Naive B cell (primary cell): ENCODE measurements around the gene CNTROB. TPM values are rescaled to one million over a fixed set of nuclear protein-coding genes. Genes with fewer than 3 reads are reported as not detected.

ENCODE experiments used
- ATAC-seq, 2 donors: fragments of 150-1000 bp; cut with Tn5 transposase; 2 replicates each; pipeline ENCODE4 v1.10.0; 2021; ENCODE audit warnings: low read depth in 2 of 2, mild to moderate bottlenecking in 2 of 2, moderate library complexity in 2 of 2
- DNase-seq: peaks from one replicate; pipeline ENCODE4 v3.0.0; 2022
- H3K27ac Mint-ChIP-seq, 6 donors: one replicate each; pipeline ENCODE4 v1.8.0; 2020 to 2022; ENCODE audit warnings: mild to moderate bottlenecking in 6 of 6, mixed read lengths in 6 of 6, moderate library complexity in 5 of 6, inconsistent platforms in 2 of 6
- H3K27me3 Mint-ChIP-seq, 3 donors: one replicate each; pipeline ENCODE4 v1.8.0; 2021 to 2022; ENCODE audit warnings: mixed read lengths in 3 of 3, mild to moderate bottlenecking in 1 of 3
- H3K36me3 Mint-ChIP-seq, 2 donors: one replicate each; pipeline ENCODE4 v1.8.0; 2020 to 2022; ENCODE audit warnings: mixed read lengths in 2 of 2, inconsistent platforms in 1 of 2, mild to moderate bottlenecking in 1 of 2
- H3K4me1 Mint-ChIP-seq, 3 donors: one replicate each; pipeline ENCODE4 v1.8.0; 2020 to 2022; ENCODE audit warnings: mixed read lengths in 3 of 3, inconsistent platforms in 1 of 3, mild to moderate bottlenecking in 1 of 3, moderate library complexity in 1 of 3
- H3K4me3 Mint-ChIP-seq, 8 donors: one replicate each; pipeline ENCODE4 v1.8.0; 2020 to 2022; ENCODE audit warnings: mild to moderate bottlenecking in 8 of 8, mixed read lengths in 8 of 8, moderate library complexity in 8 of 8, inconsistent platforms in 2 of 8
- H3K9me3 Mint-ChIP-seq, 7 donors: one replicate each; pipeline ENCODE4 v1.8.0; 2020 to 2022; ENCODE audit warnings: mixed read lengths in 7 of 7, mild to moderate bottlenecking in 5 of 7, inconsistent platforms in 2 of 7, moderate library complexity in 1 of 7
- polyA plus RNA-seq, 6 donors: library from polyadenylated mRNA; unstranded; fragments of 300-500 nt; fragmentation: Illumina TruSeq; gene quantifications; one replicate each; pipeline ENCODE4 v1.2.3, GENCODE V29; 2021; ENCODE audit warnings: low read depth in 6 of 6

Gene CNTROB
- polyA plus RNA-seq, 6 donors from 2014 or later, result 3.3 to 14.2 (median 7.6) TPM

- H3K27ac Mint-ChIP-seq, result no peak overlapping the region
- no peak overlapping the region for H3K4me3 Mint-ChIP-seq
- no peak for DNase-seq
- ATAC-seq, result no peak
- H3K9me3 Mint-ChIP-seq, result no peaks in the 10 kb centered on the region
- H3K36me3 Mint-ChIP-seq, result no peaks in the 10 kb centered on the region
- H3K4me1 Mint-ChIP-seq, result no peaks in the 10 kb centered on the region
- peaks cover 3 to 14% (median 9%) of the 10 kb centered on the region in 3 donors for H3K27me3 Mint-ChIP-seq
These were observed 35.7 kb downstream of the CNTROB start for GRCh38 chr17:7967751-7968150.

- H3K27me3 Mint-ChIP-seq, result peaks cover 3 to 28% (median 12%) of the 10 kb centered on the region in 3 donors
- DNase-seq (no peak), ATAC-seq (no peak)
- peaks cover 2 to 10% (median 4%) of the 10 kb centered on the region in 7 donors for H3K9me3 Mint-ChIP-seq
- peak overlapping the region in 2 of 6 donors; percentile 29 to 64 for H3K27ac Mint-ChIP-seq
- peak overlapping the region in 1 of 8 donors; percentile 36 for H3K4me3 Mint-ChIP-seq
- H3K36me3 Mint-ChIP-seq, result peaks cover 2 to 3% of the 10 kb centered on the region in 2 donors
- no peaks in the 10 kb centered on the region for H3K4me1 Mint-ChIP-seq
These were observed 37.4 kb downstream of the CNTROB start for GRCh38 chr17:7969433-7969832.

GRCh38 chr17:7971651-7972050 lies 39.6 kb downstream of the CNTROB start:
- peak overlapping the region in 1 of 6 donors; percentile 49 for H3K27ac Mint-ChIP-seq
- H3K36me3 Mint-ChIP-seq, result peaks cover 9 to 20% of the 10 kb centered on the region in 2 donors
- no peaks in the 10 kb centered on the region for H3K4me1 Mint-ChIP-seq
- peaks cover 10 to 30% (median 21%) of the 10 kb centered on the region in 7 donors for H3K9me3 Mint-ChIP-seq
- H3K27me3 Mint-ChIP-seq, result peaks cover 3 to 40% (median 18%) of the 10 kb centered on the region in 3 donors
- no peak for DNase-seq
- H3K4me3 Mint-ChIP-seq, result no peak overlapping the region
- ATAC-seq, result no peak

- Mint-ChIP-seq H3K27me3 (peaks cover 3 to 46% (median 24%) of the 10 kb centered on the region in 3 donors), H3K36me3 (peaks cover 9 to 26% of the 10 kb centered on the region in 2 donors), H3K4me1 (no peaks in the 10 kb centered on the region), H3K4me3 (no peak overlapping the region), H3K9me3 (peaks cover 10 to 34% (median 23%) of the 10 kb centered on the region in 7 donors), H3K27ac (no peak overlapping the region)
- no peak for ATAC-seq
- DNase-seq, result no peak
These were observed 40.3 kb downstream of the CNTROB start for GRCh38 chr17:7972131-7972785.

- ATAC-seq (no peak), DNase-seq (no peak)
- Mint-ChIP-seq H3K4me3 (no peak overlapping the region), H3K9me3 (peaks cover 10 to 40% (median 25%) of the 10 kb centered on the region in 7 donors), H3K36me3 (peaks cover 9 to 26% of the 10 kb centered on the region in 2 donors), H3K27ac (no peak overlapping the region), H3K4me1 (no peaks in the 10 kb centered on the region), H3K27me3 (peaks cover 7 to 48% (median 32%) of the 10 kb centered on the region in 3 donors)
These were observed 42.7 kb downstream of the CNTROB start for GRCh38 chr17:7974638-7975131.

- Mint-ChIP-seq H3K4me3 (peak overlapping the region in 1 of 8 donors; percentile 22), H3K27me3 (peaks cover 14 to 52% (median 33%) of the 10 kb centered on the region in 3 donors), H3K36me3 (peaks cover 9 to 26% of the 10 kb centered on the region in 2 donors), H3K9me3 (peaks cover 10 to 40% (median 25%) of the 10 kb centered on the region in 7 donors), H3K27ac (no peak overlapping the region), H3K4me1 (no peaks in the 10 kb centered on the region)
- ATAC-seq (no peak), DNase-seq (no peak)
These were observed 45.0 kb downstream of the CNTROB start for GRCh38 chr17:7977039-7977438.

GRCh38 chr17:7977805-7978204 lies 45.8 kb downstream of the CNTROB start:
- H3K27ac Mint-ChIP-seq, result no peak overlapping the region
- H3K27me3 Mint-ChIP-seq, result peaks cover 22 to 52% (median 31%) of the 10 kb centered on the region in 3 donors
- ATAC-seq (no peak), DNase-seq (no peak)
- peaks cover 10 to 40% (median 25%) of the 10 kb centered on the region in 7 donors for H3K9me3 Mint-ChIP-seq
- no peak overlapping the region for H3K4me3 Mint-ChIP-seq
- H3K36me3 Mint-ChIP-seq, result peaks cover 9 to 26% of the 10 kb centered on the region in 2 donors
- H3K4me1 Mint-ChIP-seq, result no peaks in the 10 kb centered on the region

GRCh38 chr17:7982173-7982572 lies 50.2 kb downstream of the CNTROB start:
- peaks cover 22 to 34% (median 26%) of the 10 kb centered on the region in 3 donors for H3K27me3 Mint-ChIP-seq
- no peak for ATAC-seq
- peaks cover 0 to 6% (median 0%) of the 10 kb centered on the region in 7 donors for H3K9me3 Mint-ChIP-seq
- peaks cover 0 to 1% of the 10 kb centered on the region in 2 donors for H3K36me3 Mint-ChIP-seq
- DNase-seq, result no peak
- no peaks in the 10 kb centered on the region for H3K4me1 Mint-ChIP-seq
- no peak overlapping the region for H3K4me3 Mint-ChIP-seq
- no peak overlapping the region for H3K27ac Mint-ChIP-seq

- H3K27ac Mint-ChIP-seq, result no peak overlapping the region
- DNase-seq (no peak), ATAC-seq (no peak)
- no peak overlapping the region for H3K4me3 Mint-ChIP-seq
- peaks cover 22 to 35% (median 26%) of the 10 kb centered on the region in 3 donors for H3K27me3 Mint-ChIP-seq
- H3K36me3 Mint-ChIP-seq, result no peaks in the 10 kb centered on the region
- H3K4me1 Mint-ChIP-seq, result no peaks in the 10 kb centered on the region
- peaks cover 0 to 3% (median 0%) of the 10 kb centered on the region in 7 donors for H3K9me3 Mint-ChIP-seq
These were observed 50.7 kb downstream of the CNTROB start for GRCh38 chr17:7982666-7983065.

GRCh38 chr17:7984904-7985303 lies 52.9 kb downstream of the CNTROB start:
- ATAC-seq (no peak), DNase-seq (no peak)
- Mint-ChIP-seq H3K27me3 (peaks cover 16 to 34% (median 29%) of the 10 kb centered on the region in 3 donors), H3K4me1 (peaks cover 7 to 11% (median 10%) of the 10 kb centered on the region in 3 donors), H3K4me3 (peak overlapping the region in 1 of 8 donors; percentile 66), H3K36me3 (no peaks in the 10 kb centered on the region), H3K9me3 (no peaks in the 10 kb centered on the region), H3K27ac (no peak overlapping the region)

- Mint-ChIP-seq H3K27ac (no peak overlapping the region), H3K9me3 (no peaks in the 10 kb centered on the region), H3K4me1 (peaks cover 11 to 19% (median 19%) of the 10 kb centered on the region in 3 donors), H3K4me3 (no peak overlapping the region), H3K36me3 (no peaks in the 10 kb centered on the region), H3K27me3 (peaks cover 6 to 21% (median 19%) of the 10 kb centered on the region in 3 donors)
- no peak for ATAC-seq
- DNase-seq, result no peak
These were observed 55.3 kb downstream of the CNTROB start for GRCh38 chr17:7987112-7987893.

GRCh38 chr17:7988750-7989178 lies 56.8 kb downstream of the CNTROB start:
- Mint-ChIP-seq H3K27ac (peak overlapping the region in 4 of 6 donors; percentile 29 to 86 (median 56)), H3K4me3 (peak overlapping the region; percentile 6 to 85 (median 75)), H3K36me3 (no peaks in the 10 kb centered on the region), H3K4me1 (peaks cover 11 to 19% (median 19%) of the 10 kb centered on the region in 3 donors), H3K9me3 (no peaks in the 10 kb centered on the region), H3K27me3 (peaks cover 0 to 19% (median 13%) of the 10 kb centered on the region in 3 donors)
- peak; percentile 53 to 64 for ATAC-seq
- DNase-seq, result peak; percentile 77
